H54 (cell line): ENCODE measurements around the gene SLC7A6OS.
"Not testable (repeated sequence)": the region's sequence is repeated elsewhere in the genome, so short reads cannot be mapped to it uniquely, and the experiment has no call there.

Source experiments
- DNase-seq: peaks from one replicate; pipeline ENCODE4 v3.0.0; 2011; ENCODE audit warnings: low spot score, mixed read lengths; ENCODE audit not compliant: insufficient read length
- FAIRE-seq: peaks from 3 replicates; lab custom pipeline; 2011; peaks lifted over from hg19 to GRCh38; lab: Jason Lieb, UNC
- POLR2A ChIP-seq: IDR thresholded peaks from 2 replicates; pipeline ENCODE4 v1.6.1; 2011; ENCODE audit warnings: low read depth, mild to moderate bottlenecking, low read length

SLC7A6OS gene

DNA sequence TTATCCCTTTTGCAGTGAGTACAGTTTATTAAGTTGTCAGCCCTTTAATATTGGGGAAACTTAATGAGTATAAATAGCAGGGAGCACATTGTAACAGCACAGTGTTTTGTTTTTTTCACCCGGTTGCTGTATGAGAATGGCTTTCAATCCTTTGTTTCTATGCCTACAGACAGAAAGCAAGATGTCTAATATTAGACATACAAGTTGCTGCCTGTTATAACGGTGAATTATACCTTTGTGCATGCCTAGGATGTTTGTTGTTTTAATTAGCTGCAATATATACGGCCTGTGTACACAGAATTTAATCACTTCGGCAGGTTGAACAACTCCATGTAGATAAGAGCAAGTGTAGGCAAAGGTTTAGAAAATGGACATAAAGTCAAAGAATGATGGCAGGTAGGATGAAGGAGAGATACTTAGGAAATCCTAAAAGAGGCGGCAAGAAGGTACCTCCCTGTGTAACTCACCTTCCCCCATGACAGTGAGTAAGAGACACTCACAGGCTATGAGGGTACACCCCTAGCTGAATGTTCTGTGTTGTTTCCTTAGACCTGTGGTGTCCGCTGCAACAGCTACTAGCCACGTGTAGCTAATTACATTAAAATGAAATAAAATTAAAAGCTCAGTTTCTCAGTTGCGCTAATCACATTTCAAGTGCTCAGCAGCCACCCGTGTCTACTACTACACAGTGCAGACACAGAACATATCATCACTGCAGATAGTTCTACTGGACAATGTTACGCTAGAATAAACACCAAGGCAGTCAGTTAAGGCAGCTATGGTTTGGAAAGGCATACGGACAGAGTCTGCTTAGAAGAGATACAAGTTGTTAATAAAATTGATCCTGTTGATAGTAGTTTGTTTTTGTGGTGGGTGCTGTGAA, 10.9 kb downstream of the SLC7A6OS start:
- DNase-seq (no peak), FAIRE-seq (no peak)
- TF ChIP-seq POLR2A, result no peak

DNA sequence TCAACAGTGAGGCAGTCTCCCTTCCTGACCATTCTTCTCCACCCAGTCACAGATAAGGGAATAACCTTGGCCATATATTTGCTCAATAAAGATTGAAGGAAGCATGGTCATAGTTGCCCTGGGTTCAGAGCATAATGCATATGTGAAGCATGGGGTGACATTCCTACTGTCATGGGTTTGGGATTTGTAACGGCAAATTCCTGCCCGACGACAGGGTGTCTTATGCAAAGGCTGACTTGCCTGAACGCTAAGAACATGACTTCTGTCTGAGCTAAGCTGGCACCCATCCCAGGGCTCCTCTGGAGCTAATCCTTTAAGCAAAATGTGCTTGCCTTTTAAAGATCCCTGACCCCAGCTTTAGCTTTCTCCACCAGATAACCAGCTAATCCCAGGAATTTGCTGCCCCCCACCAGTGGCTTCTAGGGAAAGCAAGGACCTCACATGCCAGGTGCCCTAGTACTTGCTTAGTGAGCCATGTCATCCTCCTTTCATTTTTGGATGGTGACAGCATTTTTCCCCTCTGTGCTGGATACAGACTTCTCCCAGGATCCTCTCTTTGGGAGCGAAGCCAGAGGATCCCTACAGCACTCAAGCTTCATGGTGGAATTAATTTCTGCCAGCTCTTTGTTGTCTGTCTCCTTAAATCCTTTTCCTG, 11.7 kb downstream of the SLC7A6OS start:
- TF ChIP-seq POLR2A, result no peak
- FAIRE-seq (no peak), DNase-seq (no peak)

DNA sequence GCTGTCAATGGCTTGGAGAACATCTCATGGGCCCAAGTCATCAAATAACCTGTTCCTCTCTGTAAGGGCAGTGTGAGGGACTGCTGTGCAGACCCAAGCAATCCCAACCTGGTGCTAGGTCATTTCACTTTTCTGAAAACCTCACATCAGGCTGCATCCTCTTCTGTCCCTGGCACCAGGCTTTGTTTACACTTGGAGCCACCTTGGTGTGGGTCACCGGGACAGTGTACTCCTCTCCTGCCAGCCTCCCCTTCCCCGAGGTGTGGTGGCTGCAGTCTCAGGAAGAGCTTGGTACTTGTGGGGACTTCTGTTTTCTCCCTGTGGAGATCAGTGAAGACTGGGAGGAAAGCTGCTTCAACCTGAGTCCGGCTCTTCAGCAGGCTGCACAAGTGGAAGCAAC, 12.4 kb downstream of the SLC7A6OS start:
- FAIRE-seq (no peak), DNase-seq (no peak)
- no peak for TF ChIP-seq POLR2A

- TF ChIP-seq POLR2A, result no peak
- no peak for DNase-seq
- FAIRE-seq, result no peak
Observed at GRCh38 chr16:68297908-68298307, 12.8 kb downstream of the SLC7A6OS start.

GRCh38 chr16:68296693-68297092, 14.1 kb downstream of the SLC7A6OS start:
- FAIRE-seq (no peak), DNase-seq (no peak)
- TF ChIP-seq POLR2A, result no peak

DNA sequence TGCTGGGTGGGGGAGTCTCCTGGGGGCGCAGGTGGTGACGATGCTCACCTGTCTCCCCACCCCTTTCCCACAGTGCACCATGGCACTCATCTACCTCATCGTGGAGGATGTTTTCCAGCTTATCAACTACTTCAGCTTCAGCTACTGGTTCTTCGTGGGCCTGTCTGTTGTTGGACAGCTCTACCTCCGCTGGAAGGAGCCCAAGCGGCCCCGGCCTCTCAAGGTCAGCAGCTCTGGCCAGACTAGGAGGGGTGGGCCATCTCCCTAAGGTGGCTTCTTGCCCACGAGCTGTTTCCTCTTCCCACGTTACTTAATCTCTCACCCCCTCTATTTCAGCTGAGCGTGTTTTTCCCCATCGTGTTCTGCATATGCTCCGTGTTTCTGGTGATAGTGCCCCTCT, 14.5 kb downstream of the SLC7A6OS start:
- no peak for TF ChIP-seq POLR2A
- no peak for FAIRE-seq
- DNase-seq, result no peak

GRCh38 chr16:68292425-68292824, 18.3 kb downstream of the SLC7A6OS start:
- TF ChIP-seq POLR2A, result no peak
- FAIRE-seq, result no peak
- DNase-seq, result no peak

- DNase-seq (no peak), FAIRE-seq (no peak)
- no peak for TF ChIP-seq POLR2A
Observed at GRCh38 chr16:68291227-68291626, 19.5 kb downstream of the SLC7A6OS start.

DNA sequence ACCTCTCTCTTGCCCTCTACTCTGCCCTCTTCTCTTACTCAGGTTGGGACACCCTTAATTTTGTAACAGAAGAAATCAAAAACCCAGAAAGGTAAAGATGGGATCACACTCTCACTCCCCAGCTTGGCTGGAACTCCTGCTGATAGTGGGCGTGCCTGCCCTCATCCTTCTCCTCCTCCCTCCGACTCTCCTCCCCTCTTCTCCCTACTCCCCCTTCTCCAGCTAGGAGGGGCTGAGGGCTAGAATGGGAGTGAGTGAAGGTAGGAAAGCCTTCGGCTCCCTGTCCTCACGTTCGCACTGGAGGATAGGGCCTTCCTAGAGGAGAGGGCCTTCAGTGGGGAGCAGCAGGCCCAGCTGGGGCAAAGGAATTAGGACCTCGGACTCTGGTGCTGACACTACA, 20.3 kb downstream of the SLC7A6OS start:
- FAIRE-seq (no peak), DNase-seq (no peak)
- TF ChIP-seq POLR2A, result no peak

DNA sequence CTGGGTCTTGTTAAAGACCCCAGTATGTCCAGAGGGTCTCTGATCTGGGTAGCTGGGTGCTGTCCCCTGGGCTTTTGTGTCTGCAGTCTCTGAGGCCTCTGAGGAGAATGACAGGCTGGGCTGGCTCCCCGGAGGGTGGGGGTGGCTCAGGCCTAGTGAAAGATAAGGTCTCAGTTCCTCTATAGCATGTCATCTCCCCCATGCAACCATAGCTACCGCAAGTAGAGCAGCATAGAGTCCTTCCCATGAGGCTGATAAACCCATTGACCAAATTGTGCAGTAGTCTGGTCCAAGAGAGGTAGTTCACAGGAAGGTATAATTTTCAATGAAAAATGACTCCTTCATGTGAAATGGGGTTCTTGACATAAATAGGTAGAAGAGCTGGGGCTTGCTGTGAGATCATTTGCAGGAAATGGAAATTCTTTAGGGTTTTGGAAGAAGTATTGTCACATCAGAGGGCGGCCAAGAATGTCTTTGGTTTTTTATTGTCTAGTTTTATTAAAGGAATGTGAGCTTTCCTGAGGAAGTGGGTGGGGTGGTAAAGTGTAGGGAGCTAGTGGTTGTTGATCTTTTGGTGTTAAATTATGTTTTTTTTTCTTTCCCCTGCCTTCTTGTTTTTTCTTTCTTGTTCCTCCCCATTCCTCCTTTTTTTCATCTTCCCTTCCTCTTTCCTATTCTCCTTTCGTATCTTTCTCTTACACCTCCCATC, 21.0 kb downstream of the SLC7A6OS start:
- FAIRE-seq (no peak), DNase-seq (no peak)
- no peak for TF ChIP-seq POLR2A

- FAIRE-seq (no peak), DNase-seq (no peak)
- TF ChIP-seq POLR2A, result no peak
Observed at GRCh38 chr16:68289202-68289601, 21.5 kb downstream of the SLC7A6OS start.

DNA sequence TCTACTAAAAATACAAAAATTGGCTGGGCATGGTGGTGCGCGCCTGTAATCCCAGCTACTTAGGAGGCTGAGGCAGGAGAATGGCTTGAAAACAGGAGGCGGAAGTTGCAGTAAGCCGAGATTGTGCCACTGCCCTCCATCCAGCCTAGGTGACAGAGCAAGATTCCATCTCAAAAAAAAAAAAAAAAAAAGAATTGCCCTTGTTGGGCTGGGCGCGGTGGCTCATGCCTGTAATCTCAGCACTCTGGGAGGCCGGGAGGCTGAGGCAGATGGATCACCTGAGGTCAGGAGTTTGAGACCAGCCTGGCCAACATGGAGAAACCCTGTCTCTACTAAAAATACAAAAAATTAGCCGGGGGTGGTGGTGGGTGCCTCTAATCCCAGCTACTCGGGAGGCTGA, 21.9 kb downstream of the SLC7A6OS start:
- not testable (repeated sequence) for DNase-seq, FAIRE-seq

- DNase-seq (no peak), FAIRE-seq (no peak)
- no peak for TF ChIP-seq POLR2A
Observed at GRCh38 chr16:68288252-68288650, 22.5 kb downstream of the SLC7A6OS start.
